ENCODE results near the gene IL11RA. TPM values are rescaled to one million over a fixed set of nuclear protein-coding genes. Genes with fewer than 3 reads are reported as not detected.
A peak's percentile ranks its signal among the peaks of the same experiment; 100 is the strongest.

IL11RA gene
- total RNA-seq, 1 donor from 2014 or later = 32.9 TPM

- Mint-ChIP-seq H3K27ac (ENCODE audit: unreplicated experiment) (peak within 1 kb of the TSS; percentile 91), H3K4me3 (ENCODE audit: unreplicated experiment) (peak within 1 kb of the TSS; percentile 84), H3K9me3 (ENCODE audit: low read depth) (no peaks in the 10 kb centered on the region), H3K27me3 (ENCODE audit: low read depth) (no peaks in the 10 kb centered on the region), H3K36me3 (ENCODE audit: low read depth) (peaks cover 9% of the 10 kb centered on the region), H3K4me1 (ENCODE audit: low read depth) (peaks cover 36% of the 10 kb centered on the region)
- DNase-seq (ENCODE audit: low spot score) = no peak
- TF ChIP-seq, protein P1, sequence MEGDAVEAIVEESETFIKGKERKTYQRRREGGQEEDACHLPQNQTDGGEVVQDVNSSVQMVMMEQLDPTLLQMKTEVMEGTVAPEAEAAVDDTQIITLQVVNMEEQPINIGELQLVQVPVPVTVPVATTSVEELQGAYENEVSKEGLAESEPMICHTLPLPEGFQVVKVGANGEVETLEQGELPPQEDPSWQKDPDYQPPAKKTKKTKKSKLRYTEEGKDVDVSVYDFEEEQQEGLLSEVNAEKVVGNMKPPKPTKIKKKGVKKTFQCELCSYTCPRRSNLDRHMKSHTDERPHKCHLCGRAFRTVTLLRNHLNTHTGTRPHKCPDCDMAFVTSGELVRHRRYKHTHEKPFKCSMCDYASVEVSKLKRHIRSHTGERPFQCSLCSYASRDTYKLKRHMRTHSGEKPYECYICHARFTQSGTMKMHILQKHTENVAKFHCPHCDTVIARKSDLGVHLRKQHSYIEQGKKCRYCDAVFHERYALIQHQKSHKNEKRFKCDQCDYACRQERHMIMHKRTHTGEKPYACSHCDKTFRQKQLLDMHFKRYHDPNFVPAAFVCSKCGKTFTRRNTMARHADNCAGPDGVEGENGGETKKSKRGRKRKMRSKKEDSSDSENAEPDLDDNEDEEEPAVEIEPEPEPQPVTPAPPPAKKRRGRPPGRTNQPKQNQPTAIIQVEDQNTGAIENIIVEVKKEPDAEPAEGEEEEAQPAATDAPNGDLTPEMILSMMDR (IDR thresholded peaks at IDR 0.05) = peak; percentile 78
These were observed 5.5 kb upstream of the IL11RA start, which contains the start of gene GALT for GRCh38 chr9:34646211-34647083. Gene GALT (plus strand): TSS chr9:34646675. CDS start chr9:34646705, 30 bp downstream.

DNA sequence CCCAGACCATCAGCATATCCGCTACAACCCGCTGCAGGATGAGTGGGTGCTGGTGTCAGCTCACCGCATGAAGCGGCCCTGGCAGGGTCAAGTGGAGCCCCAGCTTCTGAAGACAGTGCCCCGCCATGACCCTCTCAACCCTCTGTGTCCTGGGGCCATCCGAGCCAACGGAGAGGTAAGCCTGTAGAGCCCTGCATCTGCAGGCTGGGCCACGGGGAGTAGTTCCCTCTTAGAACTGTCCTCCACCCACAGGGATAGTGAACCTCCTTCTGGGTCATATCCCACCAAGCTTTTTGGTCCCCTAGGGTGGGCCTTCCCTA is 4.9 kb upstream of the IL11RA start:
- Mint-ChIP-seq H3K27me3 (ENCODE audit: low read depth) (no peaks in the 10 kb centered on the region), H3K36me3 (ENCODE audit: low read depth) (peaks cover 9% of the 10 kb centered on the region), H3K9me3 (ENCODE audit: low read depth) (no peaks in the 10 kb centered on the region), H3K4me3 (ENCODE audit: unreplicated experiment) (peak overlapping the region; percentile 84), H3K27ac (ENCODE audit: unreplicated experiment) (peak overlapping the region; percentile 91), H3K4me1 (ENCODE audit: low read depth) (peaks cover 42% of the 10 kb centered on the region)
- TF ChIP-seq, protein P1 (IDR thresholded peaks at IDR 0.05) = no peak
- no peak for DNase-seq (ENCODE audit: low spot score)

GRCh38 chr9:34647651-34648050 is 4.3 kb upstream of the IL11RA start:
- TF ChIP-seq, protein P1 (IDR thresholded peaks at IDR 0.05) = no peak

GRCh38 chr9:34648673-34649072 is 3.3 kb upstream of the IL11RA start:
- H3K4me1 Mint-ChIP-seq (ENCODE audit: low read depth) = peaks cover 58% of the 10 kb centered on the region
- H3K27ac Mint-ChIP-seq (ENCODE audit: unreplicated experiment) = no peak overlapping the region
- TF ChIP-seq, protein P1 (IDR thresholded peaks at IDR 0.05) = no peak
- H3K9me3 Mint-ChIP-seq (ENCODE audit: low read depth) = no peaks in the 10 kb centered on the region
- H3K36me3 Mint-ChIP-seq (ENCODE audit: low read depth) = peaks cover 9% of the 10 kb centered on the region
- H3K27me3 Mint-ChIP-seq (ENCODE audit: low read depth) = no peaks in the 10 kb centered on the region
- DNase-seq (ENCODE audit: low spot score) = no peak
- no peak overlapping the region for H3K4me3 Mint-ChIP-seq (ENCODE audit: unreplicated experiment)

More at GRCh38 chr9:34647651-34648050, 4.3 kb upstream of the IL11RA start:
- H3K27ac Mint-ChIP-seq (ENCODE audit: unreplicated experiment) = peak overlapping the region; percentile 59
- no peaks in the 10 kb centered on the region for H3K9me3 Mint-ChIP-seq (ENCODE audit: low read depth)
- no peaks in the 10 kb centered on the region for H3K27me3 Mint-ChIP-seq (ENCODE audit: low read depth)
- DNase-seq (ENCODE audit: low spot score) = no peak
- H3K4me3 Mint-ChIP-seq (ENCODE audit: unreplicated experiment) = peak overlapping the region; percentile 84
- H3K36me3 Mint-ChIP-seq (ENCODE audit: low read depth) = peaks cover 9% of the 10 kb centered on the region
- peaks cover 48% of the 10 kb centered on the region for H3K4me1 Mint-ChIP-seq (ENCODE audit: low read depth)

DNA sequence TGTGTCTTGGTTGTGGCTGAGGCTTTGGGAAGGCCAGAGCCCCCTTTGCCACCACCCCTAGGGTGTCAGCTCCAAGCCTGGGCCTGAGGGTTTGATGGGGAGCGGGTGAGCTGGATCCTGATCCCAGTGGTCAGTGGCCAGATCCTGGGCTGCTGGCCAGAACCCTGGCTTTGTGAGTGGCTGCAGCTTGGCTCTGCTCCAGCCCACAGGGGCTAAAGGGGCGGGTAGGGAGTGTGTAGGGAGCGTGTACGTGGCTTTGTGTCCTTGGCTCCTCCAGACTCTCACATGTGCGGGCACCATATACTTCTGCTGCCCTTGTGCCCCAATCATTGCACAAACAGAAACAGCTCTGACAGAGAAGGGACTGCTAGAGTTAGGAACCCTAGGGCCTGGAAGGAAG is 1.2 kb upstream of the IL11RA start:
- Mint-ChIP-seq H3K36me3 (ENCODE audit: low read depth) (peaks cover 9% of the 10 kb centered on the region), H3K27ac (ENCODE audit: unreplicated experiment) (peak overlapping the region; percentile 98), H3K27me3 (ENCODE audit: low read depth) (no peaks in the 10 kb centered on the region), H3K9me3 (ENCODE audit: low read depth) (no peaks in the 10 kb centered on the region), H3K4me3 (ENCODE audit: unreplicated experiment) (no peak overlapping the region), H3K4me1 (ENCODE audit: low read depth) (peaks cover 73% of the 10 kb centered on the region)
- TF ChIP-seq, protein P1 (IDR thresholded peaks at IDR 0.05) = no peak
- no peak for DNase-seq (ENCODE audit: low spot score)

Data from chondrocyte (in vitro differentiated cells).